IMR-90 (cell line): Measurements from ENCODE around the gene CCDC134. TPM values are rescaled to one million over a fixed set of nuclear protein-coding genes. Genes with fewer than 3 reads are reported as not detected.

ENCODE experiments used
- ATAC-seq: fragments of 200-7000 bp; cut with Tn5 transposase; 2 replicates; pipeline ENCODE4 v1.9.1; 2020; ENCODE audit warnings: low read depth, mild to moderate bottlenecking, moderate library complexity
- BruUV-seq: library from RNA; stranded (reverse); fragments of 400-500 nt; replicated peaks from 2 replicates; lab custom pipeline; 2021; lab: Mats Ljungman, UMichigan
- CTCF ChIA-PET: fragments of 300-600 bp; formaldehyde crosslinking; extraction: SDS; loops from one replicate; lab custom pipeline; 2021; ENCODE audit warnings: antibody characterized with exemption; lab: Yijun Ruan, JAX
- POLR2A ChIA-PET: fragments of 300-600 bp; sonication (Branson Sonifier 250); formaldehyde crosslinking; loops from one replicate; lab custom pipeline; 2022; ENCODE audit warnings: antibody characterized with exemption; ENCODE audit not compliant: unreplicated experiment; lab: Charles Lee
- DNase-seq: peaks from one replicate; pipeline ENCODE4 v3.0.0; 2013
- H2AFZ ChIP-seq: replicated peaks from 2 replicates; pipeline ENCODE3; 2013; ENCODE audit warnings: low read length, mild to moderate bottlenecking; ENCODE audit not compliant: poor library complexity
- H2AK5ac ChIP-seq: 2 replicates; pipeline ENCODE4 v1.6.1; 2013; ENCODE audit warnings: low read depth, low read length, inconsistent platforms
- H2AK9ac ChIP-seq: replicated peaks from 2 replicates; pipeline ENCODE3; 2013; ENCODE audit warnings: mild to moderate bottlenecking, low read depth, low read length, moderate library complexity; ENCODE audit not compliant: poor library complexity
- H2BK120ac ChIP-seq: 2 replicates; pipeline ENCODE4 v1.6.1; 2013; ENCODE audit warnings: low read depth, low read length, inconsistent platforms
- H2BK15ac ChIP-seq: 3 replicates; pipeline ENCODE4 v1.6.1; 2013; ENCODE audit warnings: low read depth, low read length, inconsistent platforms
- H2BK20ac ChIP-seq: 2 replicates; pipeline ENCODE4 v1.6.1; 2013; ENCODE audit warnings: low read depth, mild to moderate bottlenecking, inconsistent platforms, low read length, moderate library complexity
- H2BK5ac ChIP-seq: 2 replicates; pipeline ENCODE4 v1.6.1; 2013; ENCODE audit warnings: mild to moderate bottlenecking, low read depth, low read length, inconsistent platforms; ENCODE audit not compliant: poor library complexity, severe bottlenecking
- H3K14ac ChIP-seq: replicated peaks from 2 replicates; pipeline ENCODE4 v1.6.1; 2013; ENCODE audit warnings: low read depth, low read length, inconsistent platforms
- H3K18ac ChIP-seq: 2 replicates; pipeline ENCODE4 v1.6.1; 2013; ENCODE audit warnings: low read depth, low read length, control low read depth
- H3K23ac ChIP-seq: 2 replicates; pipeline ENCODE4 v1.6.1; 2013; ENCODE audit warnings: low read depth, low read length, inconsistent platforms
- H3K27ac ChIP-seq: 2 replicates; pipeline ENCODE4 v1.5.1; 2013; ENCODE audit warnings: mild to moderate bottlenecking, control low read depth, low read length; ENCODE audit not compliant: insufficient read depth
- H3K27me3 ChIP-seq: 2 replicates; pipeline ENCODE4 v1.6.1; 2013; ENCODE audit warnings: low read length; ENCODE audit not compliant: control insufficient read depth, insufficient read depth
- H3K36me3 ChIP-seq: 2 replicates; pipeline ENCODE4 v1.6.1; 2013; ENCODE audit warnings: low read length, mixed read lengths; ENCODE audit not compliant: control insufficient read depth, insufficient read depth
- H3K4ac ChIP-seq: 2 replicates; pipeline ENCODE4 v1.6.1; 2013; ENCODE audit warnings: low read depth, low read length, inconsistent platforms
- H3K4me1 ChIP-seq: 2 replicates; pipeline ENCODE4 v1.6.1; 2013; ENCODE audit warnings: low read length, mixed read lengths; ENCODE audit not compliant: control insufficient read depth, insufficient read depth
- H3K4me2 ChIP-seq: 2 replicates; pipeline ENCODE4 v1.6.1; 2013; ENCODE audit warnings: low read depth, mild to moderate bottlenecking, control low read depth, low read length, moderate library complexity
- H3K4me3 ChIP-seq: 2 replicates; pipeline ENCODE4 v1.5.1; 2013; ENCODE audit warnings: low read depth, mild to moderate bottlenecking, control low read depth, low read length, moderate library complexity; ENCODE audit not compliant: insufficient read depth
- H3K56ac ChIP-seq: 2 replicates; pipeline ENCODE4 v1.6.1; 2013; ENCODE audit warnings: low read length, inconsistent platforms; ENCODE audit not compliant: insufficient read depth; ENCODE audit errors: extremely low read depth
- H3K79me1 ChIP-seq, 2 experiments: 2 replicates each; pipeline ENCODE4 v1.6.1; 2013; ENCODE audit warnings: low read length in 2 of 2, inconsistent platforms in 1 of 2, low read depth in 1 of 2
- H3K9ac ChIP-seq: 2 replicates; pipeline ENCODE4 v1.6.1; 2013; ENCODE audit warnings: low read depth, low read length, control low read depth
- H3K9me1 ChIP-seq: 2 replicates; pipeline ENCODE4 v1.6.1; 2013; ENCODE audit warnings: low read length, inconsistent platforms; ENCODE audit not compliant: insufficient read depth
- H3K9me3 ChIP-seq: 2 replicates; pipeline ENCODE4 v1.6.1; 2013; ENCODE audit warnings: low read length; ENCODE audit not compliant: control insufficient read depth, insufficient read depth
- H4K20me1 ChIP-seq: 2 replicates; pipeline ENCODE4 v1.6.1; 2013; ENCODE audit warnings: low read length, inconsistent platforms; ENCODE audit not compliant: insufficient read depth
- H4K5ac ChIP-seq: 2 replicates; pipeline ENCODE4 v1.6.1; 2013; ENCODE audit warnings: mild to moderate bottlenecking, low read depth, low read length, control low read depth
- H4K8ac ChIP-seq, 2 experiments: 2 replicates each; pipeline ENCODE4 v1.6.1; 2013; ENCODE audit warnings: low read depth in 2 of 2, low read length in 2 of 2, control low read depth in 1 of 2, inconsistent platforms in 1 of 2
- H4K91ac ChIP-seq: 2 replicates; pipeline ENCODE4 v1.6.1; 2013; ENCODE audit warnings: low read depth, low read length, inconsistent platforms; ENCODE audit not compliant: insufficient read depth
- BHLHE40 ChIP-seq: fragments of 150-350 bp; IDR thresholded peaks from 2 replicates; pipeline ENCODE4 v1.6.1; 2016; ENCODE audit warnings: mild to moderate bottlenecking, low read depth, low read length
- CEBPB ChIP-seq: IDR thresholded peaks from 2 replicates; pipeline ENCODE4 v1.6.1; 2012; ENCODE audit warnings: low read depth, low read length, improper control_type of control experiment
- CHD1 ChIP-seq: IDR thresholded peaks from 2 replicates; pipeline ENCODE4 v1.6.1; 2012; ENCODE audit warnings: low read depth, low read length, improper control_type of control experiment
- CTCF ChIP-seq: conservative IDR thresholded peaks from 2 replicates; pipeline ENCODE4 v1.5.1; 2012; ENCODE audit warnings: mild to moderate bottlenecking, low read depth, low read length, improper control_type of control experiment
- ELK1 ChIP-seq: fragments of 150-350 bp; IDR thresholded peaks from 2 replicates; pipeline ENCODE4 v1.6.1; 2016; ENCODE audit warnings: low read depth, mild to moderate bottlenecking, low read length, moderate library complexity, borderline replicate concordance
- FOS ChIP-seq: fragments of 150-350 bp; IDR thresholded peaks from 2 replicates; pipeline ENCODE4 v1.6.1; 2016; ENCODE audit warnings: low read depth, low read length
- MAFK ChIP-seq: IDR thresholded peaks from 2 replicates; pipeline ENCODE4 v1.6.1; 2012; ENCODE audit warnings: low read depth, low read length, improper control_type of control experiment
- MAZ ChIP-seq: IDR thresholded peaks from 2 replicates; pipeline ENCODE4 v1.6.1; 2012; ENCODE audit warnings: low read depth, mild to moderate bottlenecking, low read length, improper control_type of control experiment, moderate library complexity, borderline replicate concordance
- MXI1 ChIP-seq: IDR thresholded peaks from 2 replicates; pipeline ENCODE4 v1.6.1; 2012; ENCODE audit warnings: low read depth, mild to moderate bottlenecking, low read length, moderate library complexity, borderline replicate concordance
- NFE2L2 ChIP-seq: fragments of 150-350 bp; IDR thresholded peaks from 2 replicates; pipeline ENCODE4 v1.6.1; 2016; ENCODE audit warnings: low read depth, mild to moderate bottlenecking, low read length
- POLR2A ChIP-seq: IDR thresholded peaks from 2 replicates; pipeline ENCODE4 v1.6.1; 2012; ENCODE audit warnings: mild to moderate bottlenecking, low read depth, low read length
- RAD21 ChIP-seq: IDR thresholded peaks from 2 replicates; pipeline ENCODE4 v1.6.1; 2012; ENCODE audit warnings: low read length, improper control_type of control experiment
- RCOR1 ChIP-seq: IDR thresholded peaks from 2 replicates; pipeline ENCODE4 v1.6.1; 2012; ENCODE audit warnings: mild to moderate bottlenecking, low read length, improper control_type of control experiment; ENCODE audit not compliant: insufficient replicate concordance
- RFX5 ChIP-seq: IDR thresholded peaks from 2 replicates; pipeline ENCODE4 v1.8.0; 2012; ENCODE audit warnings: low read depth, mild to moderate bottlenecking, low read length, moderate library complexity
- SMC3 ChIP-seq: fragments of 150-350 bp; IDR thresholded peaks from 2 replicates; pipeline ENCODE4 v1.6.1; 2016; ENCODE audit warnings: low read depth, mild to moderate bottlenecking, antibody characterized with exemption, low read length, moderate library complexity
- USF2 ChIP-seq: fragments of 150-350 bp; IDR thresholded peaks from 2 replicates; pipeline ENCODE4 v1.6.1; 2017; ENCODE audit warnings: mild to moderate bottlenecking, antibody characterized with exemption, low read length, low read depth
- WGBS, 2 experiments: methylation state at CpG; one replicate each; pipeline versions ENCODE4 v1.1.5 to v1.1.7; 2013; ENCODE audit warnings: missing lambda C conversion rate in 2 of 2; ENCODE audit not compliant: insufficient read length in 1 of 2; ENCODE audit errors: extremely low coverage in 2 of 2; 5-methylcytosine and 5-hydroxymethylcytosine counted together
- dilution Hi-C: fragments of 300-500 bp; cut with HindIII; formaldehyde crosslinking; loops from one replicate; pipeline ENCODE4 v1.14.3; 2018; ENCODE audit warnings: low sequenced_read_pairs; ENCODE audit not compliant: unreplicated experiment
- in situ Hi-C: fragments of 300-500 bp; cut with MboI; formaldehyde crosslinking; loops from 3 replicates; pipeline ENCODE4 v1.14.3; 2019; ENCODE audit warnings: low sequenced_read_pairs, inconsistent platforms, mixed read lengths
- intact Hi-C: fragments of 100-400 bp; cut with micrococcal nuclease; formaldehyde crosslinking; loops from 2 replicates; pipeline ENCODE4 v1.10.0; 2022
- polyA plus RNA-seq, 3 experiments: library from polyadenylated mRNA; depleted of rRNA; stranded (reverse); fragments of >200 nt; gene quantifications; 2 replicates each; pipeline ENCODE4 v1.2.3, GENCODE V29; 2012; ENCODE audit warnings: low replicate concordance in 1 of 3
- total RNA-seq: library from RNA; depleted of rRNA; stranded (reverse); fragments of >200 nt; gene quantifications from 2 replicates; pipeline ENCODE4 v1.2.3, GENCODE V29; 2012

Gene CCDC134
- total and polyA plus RNA-seq, 2 of the 4 experiments (the other 2 are of a cell fraction): 5.1 to 7.0 TPM

DNA sequence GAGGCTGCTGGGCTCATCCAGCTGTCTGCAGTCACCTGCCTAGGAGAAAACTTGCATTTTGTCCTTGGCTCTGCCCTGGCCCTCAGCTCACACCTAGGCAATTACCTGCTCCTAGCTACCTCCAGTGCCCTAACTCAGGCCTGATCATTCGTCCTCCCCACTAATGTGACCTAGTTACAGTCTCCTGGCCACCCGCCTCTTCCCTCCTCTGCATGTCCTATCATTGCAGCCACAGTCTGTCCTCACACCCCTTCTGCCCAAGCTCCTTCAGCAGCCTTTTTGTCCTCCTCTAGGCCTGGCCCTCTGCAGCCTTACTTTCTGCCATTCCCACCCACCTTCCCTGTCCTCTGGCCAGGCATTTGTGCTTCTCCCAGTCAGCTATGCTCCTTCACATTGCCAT lies 17.7 kb upstream of the CCDC134 start:
- no peak overlapping the region for H4K5ac ChIP-seq
- DNase-seq: no peak
- H3K27ac ChIP-seq: no peak overlapping the region
- dilution Hi-C loops (no loop called here), intact Hi-C loops (no loop called here), in situ Hi-C loops (no loop called here)
- H2BK5ac ChIP-seq: no peak overlapping the region
- H2AFZ ChIP-seq: no peak overlapping the region
- H4K8ac ChIP-seq: no peak overlapping the region
- no peak overlapping the region for H3K56ac ChIP-seq
- no peaks in the 10 kb centered on the region for H3K9me1 ChIP-seq
- H3K4me1 ChIP-seq: no peaks in the 10 kb centered on the region
- no peak overlapping the region for H2BK20ac ChIP-seq
- no peak overlapping the region for H4K91ac ChIP-seq
- H3K4ac ChIP-seq: no peak overlapping the region
- no peak overlapping the region for H2AK5ac ChIP-seq
- no peak overlapping the region for H3K23ac ChIP-seq
- H3K9me3 ChIP-seq: no peaks in the 10 kb centered on the region
- H2AK9ac ChIP-seq: no peak overlapping the region
- TF ChIP-seq USF2 (no peak), FOS (no peak), RFX5 (no peak), POLR2A (no peak), MAFK (no peak), BHLHE40 (no peak), CTCF (no peak), SMC3 (no peak), RCOR1 (no peak), CHD1 (no peak), ELK1 (no peak), RAD21 (no peak), MAZ (no peak), MXI1 (no peak), NFE2L2 (no peak), CEBPB (no peak)
- no peaks in the 10 kb centered on the region for H3K79me1 ChIP-seq
- H2BK120ac ChIP-seq: no peak overlapping the region
- ChIA-PET CTCF (no interaction called here), POLR2A (no interaction called here)
- no peak overlapping the region for H3K4me2 ChIP-seq
- no peak overlapping the region for H3K18ac ChIP-seq
- WGBS, 2 experiments: 83% methylated on average over 2 of the region's 2 CpGs; no CpG with 5 or more reads in 1 of the 2 experiments
- no peak overlapping the region for H2BK15ac ChIP-seq
- no peaks in the 10 kb centered on the region for H3K36me3 ChIP-seq
- no peak overlapping the region for H3K14ac ChIP-seq
- H3K27me3 ChIP-seq: peaks cover 2% of the 10 kb centered on the region
- H4K20me1 ChIP-seq: no peaks in the 10 kb centered on the region
- H3K9ac ChIP-seq: no peak overlapping the region
- no TSS peak for BruUV-seq
- no peak for ATAC-seq
- H3K4me3 ChIP-seq: no peak overlapping the region
